Fibroblast of lung (primary cell): Measurements from ENCODE around the gene OSBPL6. TPM values are rescaled to one million over a fixed set of nuclear protein-coding genes. Genes with fewer than 3 reads are reported as not detected.

ENCODE experiments used
- DNase-seq, 2 donors: peaks; one replicate each; pipeline versions ENCODE4 v3.0.0 to v3.0.0-alpha.2; 2010; ENCODE audit warnings: low read depth in 2 of 2
- H2AFZ ChIP-seq: 2 replicates; pipeline ENCODE4 v1.5.1; 2012; ENCODE audit warnings: low read length, control low read depth, inconsistent platforms
- H3K27ac ChIP-seq: 2 replicates; pipeline ENCODE4 v1.5.1; 2011; ENCODE audit warnings: low read length, control low read depth; ENCODE audit not compliant: insufficient read depth
- H3K27me3 ChIP-seq: 2 replicates; pipeline ENCODE4 v1.5.1; 2011; ENCODE audit warnings: mild to moderate bottlenecking, low read length; ENCODE audit not compliant: control insufficient read depth, insufficient read depth
- H3K36me3 ChIP-seq: 2 replicates; pipeline ENCODE4 v1.5.1; 2011; ENCODE audit warnings: low read length; ENCODE audit not compliant: control insufficient read depth, insufficient read depth
- H3K4me1 ChIP-seq: 2 replicates; pipeline ENCODE4 v1.5.1; 2011; ENCODE audit warnings: low read length; ENCODE audit not compliant: control insufficient read depth, insufficient read depth; ENCODE audit errors: extremely low read depth
- H3K4me2 ChIP-seq: 2 replicates; pipeline ENCODE4 v1.5.1; 2011; ENCODE audit warnings: low read length, control low read depth; ENCODE audit not compliant: insufficient read depth; ENCODE audit errors: extremely low read depth
- H3K4me3 ChIP-seq, 4 experiments: fragments of 200-600 bp in 1 of 4; sonication (generic) in 1 of 4; replicated peaks in 1 of 4; 2 replicates each; pipeline ENCODE4 v1.5.1; 2011 to 2016; ENCODE audit warnings: low read length in 4 of 4, low read depth in 3 of 4, mild to moderate bottlenecking in 3 of 4, control low read depth in 2 of 4, inconsistent platforms in 1 of 4, mixed read lengths in 1 of 4; ENCODE audit not compliant: insufficient read depth in 1 of 4; ENCODE audit errors: control extremely low read depth in 1 of 4
- H3K79me2 ChIP-seq: 2 replicates; pipeline ENCODE4 v1.5.1; 2012; ENCODE audit warnings: mild to moderate bottlenecking, low read length, inconsistent platforms; ENCODE audit not compliant: control insufficient read depth, insufficient read depth
- H3K9ac ChIP-seq: 2 replicates; pipeline ENCODE4 v1.5.1; 2011; ENCODE audit warnings: mild to moderate bottlenecking, low read length, control low read depth; ENCODE audit not compliant: insufficient read depth
- H3K9me3 ChIP-seq: 2 replicates; pipeline ENCODE4 v1.5.1; 2012; ENCODE audit warnings: low read depth, low read length; ENCODE audit not compliant: control insufficient read depth, insufficient read depth
- H4K20me1 ChIP-seq: 2 replicates; pipeline ENCODE4 v1.5.1; 2011; ENCODE audit warnings: low read length; ENCODE audit not compliant: control insufficient read depth, insufficient read depth; ENCODE audit errors: extremely low read depth
- EZH2 ChIP-seq: IDR thresholded peaks from 2 replicates; pipeline ENCODE4 v1.5.1; 2012; ENCODE audit warnings: low read length, control low read depth, mild to moderate bottlenecking; ENCODE audit errors: missing control alignments
- polyA plus RNA-seq, 2 donors: library from polyadenylated mRNA; depleted of rRNA in 1 of 2; stranded (reverse) in 1 of 2; unstranded in 1 of 2; fragments of >200 nt; gene quantifications; 2 replicates each; pipeline ENCODE4 v1.2.1, GENCODE V29; 2011 to 2012; ENCODE audit warnings: missing spikeins in 1 of 2
- total RNA-seq: library from RNA; depleted of rRNA; stranded (reverse); fragments of >200 nt; gene quantifications from 2 replicates; pipeline ENCODE4 v1.2.1, GENCODE V29; 2014
- TF ChIP-seq, protein P1 (sequence below), 2 donors: IDR thresholded peaks in 1 of 2; conservative IDR thresholded peaks in 1 of 2; 1 replicate in 1 of 2; 2 replicates in 1 of 2; pipeline ENCODE4 v1.5.1; 2011 to 2012; ENCODE audit warnings: low read length in 2 of 2, control low read depth in 1 of 2, inconsistent platforms in 1 of 2, low read depth in 1 of 2, mild to moderate bottlenecking in 1 of 2

Gene OSBPL6
- total and polyA plus RNA-seq, 2 donors (not counting 1 experiment from before 2014, with no cell fraction given), result 1.0 to 5.3 TPM

DNA sequence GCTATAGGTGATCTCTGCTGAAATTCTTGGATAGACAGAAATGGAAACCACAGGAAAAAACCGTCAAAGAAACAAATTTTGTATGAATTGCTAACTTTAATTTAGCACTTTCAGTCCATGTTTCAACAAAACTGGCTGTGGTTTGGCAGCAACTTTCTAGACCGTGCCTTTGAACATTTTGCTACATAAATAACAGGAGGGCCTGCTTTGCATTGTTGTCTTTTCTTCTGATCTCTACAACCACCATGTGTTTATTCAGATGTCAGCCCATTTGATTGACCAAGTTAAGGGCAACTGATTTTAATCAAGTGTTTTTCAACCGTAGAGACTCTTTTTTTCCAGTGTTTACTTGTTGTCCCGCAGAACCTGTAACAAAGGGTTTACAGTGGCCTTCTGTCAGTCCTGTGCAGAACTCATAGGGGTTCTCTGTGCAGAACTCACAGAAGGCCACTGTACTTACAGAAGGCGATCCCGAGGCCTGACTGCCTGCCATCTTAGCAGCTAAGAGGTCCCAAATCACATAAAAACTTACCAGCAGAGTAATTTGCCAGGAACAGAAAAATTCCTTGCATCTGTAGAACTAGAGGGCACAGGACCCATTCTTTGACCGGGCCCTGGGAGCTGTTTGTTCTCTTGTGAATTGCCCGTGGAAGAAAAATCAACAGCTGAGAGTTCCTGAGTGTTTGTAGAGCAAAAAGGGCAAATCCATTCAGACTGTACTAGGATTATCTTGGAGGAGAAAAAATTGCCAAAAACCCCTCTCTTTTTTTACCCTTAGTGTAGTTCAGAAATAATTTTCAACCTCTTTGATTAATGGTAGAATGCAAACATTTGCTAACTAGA lies 136.1 kb downstream of the OSBPL6 start:
- Histone ChIP-seq H4K20me1 (no peaks in the 10 kb centered on the region), H3K79me2 (no peaks in the 10 kb centered on the region), H3K9me3 (no peaks in the 10 kb centered on the region), H3K4me1 (no peaks in the 10 kb centered on the region), H3K4me2 (no peak overlapping the region), H3K36me3 (no peaks in the 10 kb centered on the region), H3K4me3 (no peak overlapping the region), H3K27ac (no peak overlapping the region), H2AFZ (no peak overlapping the region), H3K27me3 (no peaks in the 10 kb centered on the region), H3K9ac (no peak overlapping the region)
- no peak for DNase-seq
- TF ChIP-seq EZH2, result no peak
- TF ChIP-seq, protein P1, sequence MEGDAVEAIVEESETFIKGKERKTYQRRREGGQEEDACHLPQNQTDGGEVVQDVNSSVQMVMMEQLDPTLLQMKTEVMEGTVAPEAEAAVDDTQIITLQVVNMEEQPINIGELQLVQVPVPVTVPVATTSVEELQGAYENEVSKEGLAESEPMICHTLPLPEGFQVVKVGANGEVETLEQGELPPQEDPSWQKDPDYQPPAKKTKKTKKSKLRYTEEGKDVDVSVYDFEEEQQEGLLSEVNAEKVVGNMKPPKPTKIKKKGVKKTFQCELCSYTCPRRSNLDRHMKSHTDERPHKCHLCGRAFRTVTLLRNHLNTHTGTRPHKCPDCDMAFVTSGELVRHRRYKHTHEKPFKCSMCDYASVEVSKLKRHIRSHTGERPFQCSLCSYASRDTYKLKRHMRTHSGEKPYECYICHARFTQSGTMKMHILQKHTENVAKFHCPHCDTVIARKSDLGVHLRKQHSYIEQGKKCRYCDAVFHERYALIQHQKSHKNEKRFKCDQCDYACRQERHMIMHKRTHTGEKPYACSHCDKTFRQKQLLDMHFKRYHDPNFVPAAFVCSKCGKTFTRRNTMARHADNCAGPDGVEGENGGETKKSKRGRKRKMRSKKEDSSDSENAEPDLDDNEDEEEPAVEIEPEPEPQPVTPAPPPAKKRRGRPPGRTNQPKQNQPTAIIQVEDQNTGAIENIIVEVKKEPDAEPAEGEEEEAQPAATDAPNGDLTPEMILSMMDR (conservative IDR thresholded peaks at IDR 0.05 in 1 of 2, IDR thresholded peaks at IDR 0.05 in 1 of 2; ENCODE audit: low read depth in 1 of 2, low read length in 2 of 2), result no peak

DNA sequence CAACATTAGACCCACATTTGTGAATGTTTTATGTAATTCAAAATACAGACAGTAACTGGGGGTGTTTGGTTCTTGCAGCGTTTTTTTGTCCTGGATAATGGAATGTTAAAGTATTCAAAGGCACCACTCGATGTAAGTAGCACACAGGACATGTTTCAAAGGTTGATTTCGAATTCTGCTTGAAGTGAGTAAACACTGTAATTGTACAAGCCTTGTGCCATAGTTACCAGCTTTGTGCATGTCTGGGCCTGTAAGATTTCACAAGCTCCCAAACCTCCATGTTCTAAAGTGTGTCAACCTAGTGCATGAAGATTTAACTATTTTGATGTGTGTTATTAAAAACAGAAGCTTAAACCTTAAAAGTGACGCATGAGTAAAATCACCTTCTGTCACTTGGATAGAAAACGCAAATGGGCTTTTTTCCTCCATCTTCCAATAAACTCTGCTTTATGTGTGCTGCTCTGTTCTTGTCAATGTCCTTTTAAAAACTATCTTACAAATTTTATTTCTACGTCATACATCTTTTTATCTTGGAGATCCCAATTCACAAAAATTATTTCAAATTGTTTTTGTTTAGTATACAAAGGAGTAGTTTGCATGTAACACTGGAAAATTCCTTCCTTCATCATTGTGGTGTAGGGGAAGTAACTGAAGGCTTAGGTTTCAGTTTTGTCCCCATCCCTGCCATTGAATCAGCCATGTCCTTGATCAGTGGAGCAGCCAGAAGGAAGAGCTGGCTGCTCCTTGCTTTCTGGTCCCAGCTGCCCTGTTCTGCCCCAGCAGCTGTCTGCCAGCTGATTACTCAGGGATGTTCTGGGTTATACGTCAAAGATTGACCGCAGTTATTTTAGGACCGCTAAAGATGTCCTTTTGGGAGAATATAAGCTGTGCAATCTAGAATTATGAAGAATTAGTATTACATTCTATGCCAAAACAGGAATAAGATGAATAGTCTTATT lies 137.4 kb downstream of the OSBPL6 start:
- TF ChIP-seq EZH2, result no peak
- TF ChIP-seq, protein P1 (conservative IDR thresholded peaks at IDR 0.05 in 1 of 2, IDR thresholded peaks at IDR 0.05 in 1 of 2; ENCODE audit: low read depth in 1 of 2, low read length in 2 of 2), result no peak
- Histone ChIP-seq H3K4me3 (no peak overlapping the region), H3K36me3 (no peaks in the 10 kb centered on the region), H3K27me3 (no peaks in the 10 kb centered on the region), H3K4me1 (no peaks in the 10 kb centered on the region), H3K79me2 (no peaks in the 10 kb centered on the region), H3K27ac (no peak overlapping the region), H3K4me2 (no peak overlapping the region), H2AFZ (no peak overlapping the region), H3K9ac (no peak overlapping the region), H3K9me3 (no peaks in the 10 kb centered on the region), H4K20me1 (no peaks in the 10 kb centered on the region)
- no peak for DNase-seq

DNA sequence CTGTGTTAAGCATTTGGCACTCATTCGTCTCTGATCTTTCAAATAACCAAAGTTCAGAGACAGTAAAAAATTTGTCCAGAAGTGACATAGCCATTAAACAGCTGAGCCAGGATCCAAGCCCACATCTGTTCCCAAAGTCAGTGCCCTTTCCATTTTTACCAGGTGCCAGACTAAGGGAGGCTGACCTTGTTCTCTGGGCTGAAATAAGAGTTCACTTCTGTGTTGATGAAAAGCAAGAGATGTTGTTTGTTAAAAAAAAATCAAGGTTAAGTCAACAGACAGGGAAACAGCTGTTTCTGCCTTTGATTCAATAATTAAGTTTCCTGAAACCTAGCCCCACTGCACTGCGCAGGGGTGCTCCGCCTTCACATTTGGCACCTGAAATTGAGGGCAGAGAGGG lies 139.5 kb downstream of the OSBPL6 start:
- H2AFZ ChIP-seq, result no peak overlapping the region
- no peak overlapping the region for H3K9ac ChIP-seq
- TF ChIP-seq EZH2, result no peak
- TF ChIP-seq, protein P1 (conservative IDR thresholded peaks at IDR 0.05 in 1 of 2, IDR thresholded peaks at IDR 0.05 in 1 of 2; ENCODE audit: low read depth in 1 of 2, low read length in 2 of 2), result no peak
- no peak overlapping the region for H3K27ac ChIP-seq
- H3K4me1 ChIP-seq, result no peaks in the 10 kb centered on the region
- H3K27me3 ChIP-seq, result no peaks in the 10 kb centered on the region
- no peak overlapping the region for H3K4me2 ChIP-seq
- no peak overlapping the region for H3K4me3 ChIP-seq
- H3K9me3 ChIP-seq, result no peaks in the 10 kb centered on the region
- H3K36me3 ChIP-seq, result no peaks in the 10 kb centered on the region
- no peaks in the 10 kb centered on the region for H4K20me1 ChIP-seq
- H3K79me2 ChIP-seq, result no peaks in the 10 kb centered on the region
- DNase-seq, result no peak
